ENCODE measurements around the gene ERFL.
"Not testable (repeated sequence)": the region's sequence is repeated elsewhere in the genome, so short reads cannot be mapped to it uniquely, and the experiment has no call there.

Gene ERFL

DNA sequence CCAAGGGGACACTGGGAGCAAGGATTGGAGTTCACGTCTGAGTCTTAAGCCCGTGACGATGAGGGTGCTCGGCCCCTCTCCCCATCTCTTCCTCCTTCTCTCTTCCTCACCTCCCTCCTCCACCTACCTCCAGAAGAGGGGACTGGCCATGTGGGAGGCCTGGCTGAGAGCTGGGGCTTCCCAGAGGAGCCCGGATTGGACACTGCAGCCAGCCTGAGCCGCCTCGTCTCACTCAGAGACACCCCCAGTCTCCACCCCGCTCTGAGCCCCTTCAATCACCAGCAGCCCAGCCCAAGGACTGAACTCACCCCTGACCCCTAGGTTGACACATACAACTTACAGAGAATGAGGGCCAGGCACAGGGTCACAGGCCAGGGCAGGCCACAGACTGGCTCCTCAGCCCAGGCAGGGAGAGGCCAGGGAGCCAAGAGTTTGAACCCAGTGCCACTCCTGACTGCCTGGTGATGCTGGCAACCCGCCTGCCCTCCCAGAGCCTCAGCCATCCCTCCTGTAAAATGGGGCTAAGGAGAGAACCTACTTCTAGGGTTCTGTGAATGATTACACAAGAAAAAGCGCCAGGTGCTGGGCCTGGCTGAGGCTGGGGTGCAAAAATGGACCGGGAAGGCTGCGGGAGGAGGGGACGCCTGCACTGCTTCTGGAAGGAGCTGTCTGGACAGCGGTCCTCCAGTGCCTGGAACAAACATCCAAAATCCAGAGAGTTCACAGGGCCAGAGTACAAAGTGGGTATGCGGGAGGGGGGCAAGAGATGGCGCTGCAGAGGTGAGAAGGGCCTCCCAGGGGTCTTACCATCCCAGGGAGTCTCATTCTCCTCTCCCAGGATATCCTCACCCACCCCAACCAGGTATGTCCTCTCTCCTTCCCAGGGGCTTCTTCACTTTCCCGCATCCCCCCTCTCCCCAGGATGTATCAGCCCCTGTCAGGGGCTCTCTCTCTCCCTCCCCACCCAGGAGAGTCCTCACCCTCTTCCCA is 50.0 kb downstream of the ERFL start:
- no peak for DNase-seq (ENCODE audit: low spot score)

DNA sequence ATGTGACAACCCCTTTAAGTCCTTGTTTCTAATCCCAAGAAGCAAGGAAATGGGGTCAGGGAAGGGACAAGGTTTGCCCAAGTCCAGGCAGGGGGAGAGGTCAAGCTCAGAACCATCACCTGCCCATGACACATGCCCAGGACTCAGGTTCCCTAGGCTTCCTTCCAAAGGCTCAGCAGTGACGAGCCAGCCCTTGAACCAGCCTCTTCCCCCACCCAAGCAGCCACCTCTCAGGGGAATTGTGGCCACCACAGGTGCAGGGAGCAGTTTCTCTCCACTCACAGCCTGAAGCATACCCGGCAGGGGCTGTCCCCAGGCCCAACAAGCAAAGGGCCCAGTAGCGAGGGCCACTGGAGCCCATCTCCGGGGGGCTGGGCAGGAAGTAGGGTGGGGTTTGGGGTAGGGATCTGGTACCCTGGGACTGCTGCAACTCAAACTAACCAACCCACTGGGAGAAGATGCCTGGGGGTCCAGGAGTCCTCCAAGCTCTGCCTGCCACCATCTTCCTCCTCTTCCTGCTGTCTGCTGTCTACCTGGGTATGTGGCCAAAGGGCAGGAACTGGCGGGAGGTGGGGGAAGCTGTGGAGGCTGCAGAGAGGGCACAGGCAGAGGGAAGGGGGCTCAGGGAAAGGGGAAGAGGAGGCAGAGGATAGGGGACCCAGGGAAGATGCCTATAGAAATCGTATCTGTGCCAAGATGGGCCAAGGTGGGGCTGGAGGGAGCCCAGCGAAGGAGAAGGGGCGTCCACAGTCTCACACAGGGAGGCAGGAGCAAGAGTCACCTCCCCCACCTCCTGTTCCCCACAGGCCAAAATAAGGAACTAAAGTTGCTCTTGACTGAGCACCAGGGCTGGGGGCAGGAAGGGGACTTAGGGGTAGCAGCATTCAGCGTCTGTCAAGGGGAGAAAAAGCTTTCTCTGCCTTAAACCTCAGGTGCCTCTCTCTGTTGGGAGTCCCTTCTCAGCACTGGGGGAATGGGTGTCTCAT is 51.1 kb downstream of the ERFL start, which contains the start of gene CD79A:
Gene CD79A, plus strand, starts transcription at position 433 of the 986 bp plus-strand sequence. Its CDS starts 26 bp downstream, at position 459.
- no peak for DNase-seq (ENCODE audit: low spot score)

DNA sequence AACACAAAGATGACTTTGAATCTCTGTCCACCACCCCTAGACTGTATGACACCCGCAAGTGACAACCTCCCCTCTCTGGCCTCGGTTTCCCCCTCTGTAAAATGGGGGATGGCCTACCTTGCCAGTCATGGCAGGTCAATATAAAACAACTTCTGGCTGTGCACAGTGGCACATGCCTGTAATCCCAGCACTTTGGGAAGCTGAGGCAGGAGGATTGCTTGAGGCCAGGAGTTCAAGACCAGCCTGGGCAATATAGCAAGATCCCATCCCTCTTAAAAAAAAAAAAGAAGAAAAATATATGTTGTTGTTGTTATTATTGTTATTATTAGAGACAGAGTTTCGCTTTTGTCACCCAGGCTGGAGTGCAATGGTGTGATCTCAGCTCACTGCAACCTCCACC is 52.3 kb downstream of the ERFL start:
- DNase-seq (ENCODE audit: low spot score): not testable (repeated sequence)

DNA sequence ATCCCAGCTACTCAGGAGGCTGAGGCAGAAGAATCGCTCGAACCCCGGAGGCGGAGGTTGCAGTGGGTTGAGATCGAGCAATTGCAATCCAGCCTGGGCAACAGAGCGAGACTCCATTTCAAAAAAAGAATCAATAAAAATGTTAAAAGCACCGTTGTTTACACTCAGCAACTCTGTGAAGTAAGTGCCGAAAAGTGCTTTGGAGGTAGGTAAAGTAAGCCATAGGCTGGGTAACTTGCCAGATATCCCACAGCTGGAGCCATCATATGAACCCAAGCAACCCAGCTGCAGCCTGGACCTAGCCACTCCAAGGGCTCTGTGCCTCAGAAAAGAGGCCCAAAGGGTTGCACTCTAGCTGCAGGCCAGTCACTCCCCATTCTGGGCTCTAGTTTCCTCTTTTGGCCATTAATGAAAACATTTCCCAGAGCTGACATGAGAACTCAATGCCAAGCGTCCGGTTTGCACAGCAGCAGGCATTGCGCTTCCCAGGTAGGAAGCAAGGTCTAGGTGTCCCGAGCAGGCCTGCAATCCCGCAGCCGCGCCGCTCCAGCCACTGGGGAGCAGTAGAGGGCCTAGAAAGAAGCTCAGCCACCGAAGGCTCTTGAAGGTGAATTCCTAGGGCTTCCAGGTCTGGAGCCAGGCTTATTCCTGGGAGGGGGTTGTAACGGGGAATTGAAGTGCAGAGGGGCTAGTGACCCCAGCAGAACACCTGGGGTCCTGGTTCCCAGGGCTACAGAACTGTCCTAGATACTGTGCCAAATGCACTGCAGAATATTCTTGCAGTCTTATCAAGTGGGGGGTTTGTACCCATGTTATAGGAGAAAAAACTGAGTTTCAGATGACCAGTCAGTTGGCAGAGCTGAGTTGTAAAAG is 55.2 kb downstream of the ERFL start:
- DNase-seq (ENCODE audit: low spot score): peak; percentile 40

DNA sequence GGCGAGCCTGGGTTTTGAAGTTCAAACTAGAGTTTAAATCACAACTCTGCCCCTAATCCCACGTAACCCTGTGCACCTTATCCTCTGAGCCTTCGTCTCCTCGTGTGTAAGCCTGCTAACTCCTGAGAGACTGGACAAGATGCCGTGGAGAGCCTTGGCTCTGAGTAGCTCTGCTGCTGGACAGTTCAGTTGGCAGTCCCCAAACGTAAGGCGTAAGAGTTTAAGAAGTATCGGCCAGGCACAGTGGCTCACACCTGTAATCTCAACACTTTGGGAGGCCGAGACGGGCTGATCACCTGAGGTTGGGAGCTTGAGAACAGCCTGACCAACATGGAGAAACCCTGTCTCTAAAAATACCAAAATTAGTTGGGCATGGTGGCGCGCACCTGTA is 55.9 kb downstream of the ERFL start:
- DNase-seq (ENCODE audit: low spot score): no peak

DNA sequence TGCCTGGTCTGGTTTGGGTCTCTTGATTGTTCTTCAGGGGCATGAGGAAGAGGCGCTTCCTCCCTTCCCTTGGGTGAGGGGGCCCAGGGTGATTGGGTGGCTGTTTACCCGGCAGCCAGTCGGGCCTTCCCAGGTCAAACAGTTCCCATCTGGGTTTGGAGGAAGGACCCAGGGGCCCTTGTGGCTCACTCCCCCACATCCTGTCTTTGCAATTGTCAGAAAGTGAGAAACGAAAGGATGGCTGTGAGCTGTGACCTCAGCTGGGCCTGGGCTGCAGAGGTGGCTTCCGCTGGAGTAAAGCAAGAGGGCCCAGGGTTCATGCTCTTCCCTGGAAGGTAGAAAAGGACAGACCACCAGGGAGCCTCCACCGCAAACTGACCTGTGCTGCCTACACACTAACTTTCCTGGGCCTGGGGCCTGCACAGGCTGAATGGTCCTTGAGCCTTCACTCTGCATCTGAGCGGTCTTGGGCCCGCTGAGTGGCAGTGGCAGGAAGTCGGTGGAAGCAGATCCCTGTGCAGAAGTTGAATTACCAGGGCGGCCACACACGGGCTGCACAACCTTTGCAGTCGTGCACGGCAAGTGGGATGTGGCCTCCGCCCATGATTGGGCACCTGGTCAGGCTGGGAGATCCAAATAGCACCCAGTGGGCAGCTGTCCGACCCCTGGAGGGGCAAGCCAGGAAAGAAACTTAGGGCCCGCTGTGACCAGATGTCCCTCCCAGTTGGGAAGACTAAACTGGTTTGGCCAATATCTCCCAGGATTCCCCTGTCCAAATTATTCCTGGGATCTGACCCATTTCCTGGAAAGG is 56.5 kb downstream of the ERFL start:
- no peak for DNase-seq (ENCODE audit: low spot score)

DNA sequence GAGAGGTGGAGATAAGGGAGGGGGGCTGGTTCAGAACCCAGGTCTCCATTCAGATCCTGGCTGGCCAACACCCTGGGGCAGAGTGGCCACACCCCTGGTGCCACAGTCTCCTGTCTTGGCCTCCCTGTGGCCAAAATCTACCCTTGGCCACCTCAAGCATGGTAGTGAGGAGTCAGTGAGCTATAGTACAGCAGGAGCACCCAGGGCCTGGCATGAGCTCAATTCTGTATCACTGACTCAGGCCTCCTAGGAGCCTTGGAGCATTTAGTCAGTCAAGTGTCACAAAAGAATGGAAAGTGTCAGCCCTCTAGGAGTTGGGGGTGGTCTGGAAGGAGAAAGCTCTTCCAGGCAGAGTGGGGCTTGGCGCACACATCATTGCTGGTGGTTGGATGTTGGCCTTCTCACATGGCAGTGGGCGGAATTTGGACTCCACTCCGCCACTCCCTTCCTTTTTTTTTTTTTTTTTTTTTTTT is 57.8 kb downstream of the ERFL start:
- no peak for DNase-seq (ENCODE audit: low spot score)

DNA sequence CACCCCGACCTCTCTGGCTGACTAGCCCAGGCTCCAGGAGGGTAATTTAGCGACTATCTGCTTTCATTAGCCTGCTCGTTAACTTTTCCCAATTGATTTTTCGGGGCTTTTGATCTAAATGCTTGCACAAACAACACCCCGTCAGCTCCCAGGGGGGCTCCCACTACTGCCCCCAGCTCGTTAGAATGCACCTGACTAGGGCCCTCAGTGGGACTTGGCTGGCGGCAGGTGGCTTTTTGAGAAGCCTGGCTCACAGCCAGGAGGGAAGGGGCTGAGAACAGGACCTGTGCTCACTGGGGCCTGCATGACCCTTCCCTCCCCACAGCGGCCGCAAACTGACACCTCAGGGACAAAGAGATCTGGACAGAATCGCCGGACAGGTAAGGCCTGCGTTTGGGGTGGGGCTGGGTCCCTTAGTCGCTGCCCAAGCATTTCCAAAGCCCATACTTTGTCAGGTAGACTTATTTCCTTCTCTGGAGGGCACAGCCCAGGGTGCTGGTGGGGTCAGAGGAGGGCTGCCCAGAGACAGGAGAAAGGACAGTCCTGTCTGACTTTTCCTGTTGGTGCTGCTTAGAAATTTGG is 58.8 kb downstream of the ERFL start:
- DNase-seq (ENCODE audit: low spot score): no peak

DNA sequence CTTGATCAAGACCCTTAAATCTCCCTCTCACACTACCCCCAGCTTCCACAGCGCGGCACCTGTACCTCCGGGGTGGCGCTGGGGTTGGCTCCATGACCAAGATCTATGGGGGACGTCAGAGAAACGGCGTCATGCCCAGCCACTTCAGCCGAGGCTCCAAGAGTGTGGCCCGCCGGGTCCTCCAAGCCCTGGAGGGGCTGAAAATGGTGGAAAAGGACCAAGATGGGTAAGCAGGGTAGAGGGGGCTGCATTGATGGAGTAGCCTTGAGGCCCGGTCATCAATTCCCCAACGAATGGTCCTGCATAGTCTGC is 59.3 kb downstream of the ERFL start:
- DNase-seq (ENCODE audit: low spot score): no peak

DNA sequence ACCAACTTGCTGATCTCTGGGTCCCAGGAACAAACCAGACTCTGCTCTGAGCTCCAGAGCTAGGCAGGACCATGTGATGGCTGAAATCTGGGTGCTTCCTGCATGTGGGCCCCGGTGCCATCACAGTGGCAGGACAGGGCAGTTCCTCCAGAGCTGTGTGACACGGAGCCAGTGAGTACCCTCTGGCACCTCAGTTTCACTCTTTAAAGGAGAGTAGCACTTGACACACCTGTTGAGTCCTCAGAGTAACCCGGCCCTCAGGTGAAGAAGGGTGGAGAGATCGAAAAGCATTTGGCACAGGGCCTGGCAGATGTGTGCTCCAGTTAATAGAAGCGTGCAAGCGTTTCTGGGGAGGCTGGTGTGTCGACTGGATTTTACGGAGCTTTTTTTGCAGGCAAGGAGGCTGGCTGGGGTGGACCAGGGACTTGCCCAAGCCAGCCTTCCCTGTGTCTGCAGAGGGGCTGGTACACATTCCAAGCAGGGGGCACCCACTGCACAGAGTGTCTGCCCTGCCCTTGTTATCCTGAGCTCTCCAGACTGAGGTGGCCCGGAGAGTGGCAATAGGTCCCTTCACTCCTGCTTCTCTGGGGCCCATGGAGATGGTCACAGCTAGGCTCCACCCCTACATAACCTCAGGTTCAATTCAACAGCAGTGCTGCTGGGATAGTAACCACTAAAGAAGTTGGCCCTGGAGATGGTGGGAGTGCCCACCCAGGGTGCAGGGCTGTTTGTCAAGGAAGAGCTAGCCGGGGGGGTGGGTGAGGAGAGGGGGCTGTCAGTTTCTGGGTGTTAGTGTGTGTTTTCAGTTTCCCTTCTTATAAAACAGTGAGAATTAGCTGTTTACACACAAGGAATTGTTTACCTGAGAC is 59.9 kb downstream of the ERFL start:
- no peak for DNase-seq (ENCODE audit: low spot score)

DNA sequence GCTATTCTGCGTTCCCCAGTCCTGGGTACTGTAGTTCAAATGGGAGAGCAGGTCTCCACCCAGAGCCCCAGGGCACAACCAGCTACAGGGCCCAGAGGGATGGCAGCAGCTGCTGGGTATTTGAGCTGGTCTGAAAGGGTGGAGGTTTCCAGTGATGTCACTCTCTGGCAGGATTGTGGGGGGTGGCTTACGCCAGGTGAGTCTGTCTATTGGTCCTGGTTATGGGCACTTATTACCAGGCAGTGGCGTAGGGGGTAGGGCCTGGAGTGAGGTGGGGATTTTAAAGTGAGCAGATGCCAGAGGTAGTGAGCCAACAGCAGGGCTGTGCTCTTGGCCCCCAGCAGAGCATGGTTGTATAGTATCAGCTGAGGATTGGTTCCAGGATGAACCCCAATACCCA is 62.0 kb downstream of the ERFL start:
- no peak for DNase-seq (ENCODE audit: low spot score)

DNA sequence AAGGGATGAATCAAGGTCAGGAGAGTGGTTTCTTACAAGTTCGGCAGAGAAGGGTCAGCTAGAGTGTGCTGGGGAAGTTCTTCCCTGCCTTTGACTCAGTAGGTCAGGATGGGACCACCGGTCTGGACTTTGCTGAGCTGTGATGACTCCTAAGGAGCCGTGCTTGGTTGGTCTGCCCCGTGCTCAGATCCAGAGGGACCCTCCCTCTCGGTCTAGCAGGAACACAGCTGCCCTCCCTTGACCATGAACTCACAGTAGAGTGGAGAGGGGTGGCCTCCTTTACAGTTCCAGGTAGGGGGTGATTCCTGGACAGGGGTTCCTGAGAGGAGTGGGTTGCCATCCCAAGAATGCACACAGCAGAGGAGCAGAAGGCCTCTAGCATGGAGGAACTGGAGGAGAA is 63.9 kb downstream of the ERFL start:
- DNase-seq (ENCODE audit: low spot score): no peak

DNA sequence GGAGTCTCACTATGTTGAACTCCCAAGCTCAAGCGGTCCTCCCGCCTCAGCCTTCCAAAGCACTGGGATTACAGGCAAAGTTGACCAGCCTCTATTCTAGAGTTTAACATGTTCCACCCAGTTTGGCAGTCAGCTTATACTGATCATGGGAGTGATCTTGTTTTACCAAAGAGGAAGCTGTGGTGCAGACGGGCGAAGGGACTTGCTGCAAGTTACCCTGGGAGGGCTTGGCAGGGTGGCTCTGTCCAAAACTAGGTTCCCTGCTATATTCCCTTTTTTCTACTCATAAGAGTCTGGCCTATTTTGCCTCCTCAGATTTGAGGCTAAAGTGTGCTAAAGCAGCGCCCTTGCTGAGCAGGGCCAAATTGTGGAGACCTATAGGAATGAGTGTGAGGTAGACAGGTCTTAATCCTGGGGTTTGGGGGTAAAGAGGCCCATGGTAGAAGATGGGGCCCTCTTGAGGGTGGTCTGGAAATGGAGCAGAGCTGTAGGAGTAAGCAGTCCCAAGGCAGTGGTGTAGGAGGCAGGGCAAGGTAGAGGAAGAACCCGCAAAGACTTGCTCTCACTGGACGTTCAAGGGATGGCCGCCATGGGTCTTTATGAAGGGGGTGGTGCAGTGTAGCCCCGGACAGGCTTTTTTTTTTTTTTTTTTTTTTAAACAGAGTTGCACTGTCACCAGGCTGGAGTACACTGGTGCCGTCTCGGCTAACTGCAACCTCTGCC is 64.9 kb downstream of the ERFL start:
- no peak for DNase-seq (ENCODE audit: low spot score)

DNA sequence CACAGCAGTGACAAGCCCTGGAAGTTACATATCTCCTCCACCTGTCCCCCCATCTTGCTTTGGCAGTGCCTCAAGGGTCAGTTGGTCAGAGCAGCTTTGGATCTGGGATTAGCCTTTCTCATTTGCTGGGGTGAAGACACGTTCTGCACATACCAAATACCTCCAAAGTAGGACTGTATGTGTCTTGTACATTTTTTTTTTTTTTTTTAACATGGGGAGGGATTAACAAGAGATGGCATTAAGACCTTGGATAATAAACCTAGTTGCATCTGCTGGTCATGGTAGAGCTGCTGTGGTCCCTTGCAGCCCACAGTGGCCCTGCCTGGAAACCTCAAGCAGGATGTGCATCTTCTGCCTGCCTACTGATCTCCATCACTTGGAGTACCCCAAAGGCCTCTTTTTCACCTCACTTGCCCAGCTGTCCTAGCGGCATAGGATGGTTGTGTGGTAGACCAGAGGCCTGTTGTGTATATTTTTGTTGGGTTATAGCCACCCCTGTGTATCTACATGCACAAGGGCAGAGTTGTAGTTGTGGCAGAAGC is 65.7 kb downstream of the ERFL start:
- DNase-seq (ENCODE audit: low spot score): no peak

DNA sequence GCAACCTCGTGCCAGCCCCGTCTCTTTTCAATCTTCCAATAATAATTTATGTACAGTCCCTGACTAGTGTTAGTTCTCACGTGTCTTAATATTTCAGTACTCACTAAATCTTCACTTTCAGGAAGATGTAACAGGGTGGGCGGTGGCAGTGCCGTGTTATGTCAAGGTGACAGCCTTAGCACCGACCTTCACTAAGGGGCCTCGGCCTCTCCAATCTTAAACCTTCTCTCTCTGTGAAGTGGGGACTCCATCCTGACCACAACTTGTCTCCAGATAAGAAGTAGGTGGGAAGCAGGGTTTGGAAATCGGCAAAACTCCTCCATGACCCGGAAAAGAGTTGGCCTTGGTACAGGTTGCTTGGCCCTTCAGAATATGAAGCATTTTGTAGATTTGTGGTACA is 66.4 kb downstream of the ERFL start:
- DNase-seq (ENCODE audit: low spot score): no peak

DNA sequence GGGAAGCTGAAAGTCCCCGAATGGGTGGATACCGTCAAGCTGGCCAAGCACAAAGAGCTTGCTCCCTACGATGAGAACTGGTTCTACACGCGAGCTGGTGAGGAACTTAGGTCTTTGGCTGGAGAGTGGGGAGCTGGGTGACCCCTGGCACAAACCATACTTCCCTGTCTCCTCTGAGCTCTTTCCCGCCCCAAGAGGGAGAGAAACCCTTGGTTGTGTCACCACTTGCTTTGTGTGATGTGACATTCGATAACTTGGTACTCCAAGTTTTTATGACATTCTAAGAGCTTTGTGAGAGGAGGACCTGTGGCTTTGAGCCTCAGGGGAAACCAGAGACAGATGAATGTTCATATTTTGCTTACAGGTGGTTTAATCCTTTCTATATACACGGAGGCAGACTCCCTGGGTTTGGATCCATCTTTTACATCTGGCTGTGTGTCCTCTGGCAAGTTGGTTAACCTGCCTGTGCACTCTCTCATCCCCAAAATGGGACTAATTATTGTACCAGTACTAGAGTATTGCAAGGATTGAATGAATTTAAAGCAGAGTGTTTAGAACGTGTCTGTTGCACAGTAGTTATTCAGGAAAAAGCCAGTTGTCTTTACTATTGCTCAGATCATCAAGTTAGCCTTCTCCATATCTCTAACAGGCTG is 67.0 kb downstream of the ERFL start:
- no peak for DNase-seq (ENCODE audit: low spot score)

DNA sequence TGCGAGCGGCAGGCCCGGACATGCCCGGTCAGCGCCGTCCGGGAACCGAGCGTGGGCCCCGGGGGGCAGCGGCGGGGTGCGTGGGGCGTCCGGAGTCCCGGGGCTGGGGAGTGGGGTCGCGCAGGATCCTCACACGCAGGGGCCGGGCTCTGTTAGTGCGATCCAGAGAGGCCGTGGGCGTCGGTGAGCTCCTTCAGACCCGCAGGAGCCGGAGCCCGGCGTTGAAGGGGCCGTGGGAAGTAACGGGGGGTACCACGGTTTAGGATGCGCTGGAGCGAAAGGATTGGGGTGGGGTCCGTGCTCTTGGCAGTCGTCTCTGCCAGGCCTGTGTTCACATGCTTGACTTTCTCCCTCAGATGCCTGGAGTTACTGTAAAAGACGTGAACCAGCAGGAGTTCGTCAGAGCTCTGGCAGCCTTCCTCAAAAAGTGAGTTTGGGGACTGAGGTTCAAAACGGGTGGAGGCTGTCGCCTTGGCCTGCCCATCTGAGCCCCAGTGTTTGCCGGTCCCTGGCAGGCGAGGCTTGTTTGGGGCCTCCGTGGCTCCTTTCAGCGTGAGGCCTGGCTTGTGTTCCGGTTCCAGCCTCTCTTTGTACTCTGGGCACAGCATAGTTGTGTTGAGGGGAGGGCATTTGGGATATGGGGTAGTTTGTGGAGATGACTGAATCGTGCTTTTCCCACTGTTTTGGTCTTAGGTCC is 67.7 kb downstream of the ERFL start:
- DNase-seq (ENCODE audit: low spot score): peak; percentile 20
